ENCODE data around the gene COL4A6. TPM values are rescaled to one million over a fixed set of nuclear protein-coding genes. Genes with fewer than 3 reads are reported as not detected.

The COL4A6 gene
- total RNA-seq, 2 donors from 2014 or later = not detected

- ATAC-seq (replicated peaks in 1 of 2) = no peak
- DNase-seq = no peak
- Mint-ChIP-seq H3K36me3 (ENCODE audit: insufficient read depth in 2 of 2) (no peaks in the 10 kb centered on the region), H3K4me1 (ENCODE audit: low read depth) (no peaks in the 10 kb centered on the region), H3K27me3 (ENCODE audit: low read depth) (peaks cover 15% of the 10 kb centered on the region), H3K4me3 (no peak overlapping the region), H3K9me3 (no peaks in the 10 kb centered on the region), H3K27ac (no peak overlapping the region)
These were observed 130.8 kb downstream of the COL4A6 start for GRCh38 chrX:108307132-108308085.

GRCh38 chrX:108306086-108306485 lies 132.1 kb downstream of the COL4A6 start:
- no peak for ATAC-seq (replicated peaks in 1 of 2)
- no peaks in the 10 kb centered on the region for H3K4me1 Mint-ChIP-seq (ENCODE audit: low read depth)
- DNase-seq = no peak
- no peaks in the 10 kb centered on the region for H3K36me3 Mint-ChIP-seq (ENCODE audit: insufficient read depth in 2 of 2)
- no peak overlapping the region for H3K27ac Mint-ChIP-seq
- peaks cover 13% of the 10 kb centered on the region for H3K27me3 Mint-ChIP-seq (ENCODE audit: low read depth)
- H3K4me3 Mint-ChIP-seq = no peak overlapping the region
- no peaks in the 10 kb centered on the region for H3K9me3 Mint-ChIP-seq

GRCh38 chrX:108304757-108305156 lies 133.5 kb downstream of the COL4A6 start:
- Mint-ChIP-seq H3K36me3 (ENCODE audit: insufficient read depth in 2 of 2) (no peaks in the 10 kb centered on the region), H3K4me3 (no peak overlapping the region), H3K4me1 (ENCODE audit: low read depth) (no peaks in the 10 kb centered on the region), H3K27me3 (ENCODE audit: low read depth) (peaks cover 14% of the 10 kb centered on the region), H3K27ac (no peak overlapping the region), H3K9me3 (no peaks in the 10 kb centered on the region)
- ATAC-seq (replicated peaks in 1 of 2) (no peak), DNase-seq (no peak)

- Mint-ChIP-seq H3K9me3 (no peaks in the 10 kb centered on the region), H3K4me3 (no peak overlapping the region), H3K27ac (no peak overlapping the region), H3K4me1 (ENCODE audit: low read depth) (no peaks in the 10 kb centered on the region), H3K36me3 (ENCODE audit: insufficient read depth in 2 of 2) (no peaks in the 10 kb centered on the region), H3K27me3 (ENCODE audit: low read depth) (peaks cover 18% of the 10 kb centered on the region)
- DNase-seq (no peak), ATAC-seq (replicated peaks in 1 of 2) (no peak)
These were observed 134.0 kb downstream of the COL4A6 start for GRCh38 chrX:108304210-108304609.

GRCh38 chrX:108303682-108304081 lies 134.5 kb downstream of the COL4A6 start:
- no peak overlapping the region for H3K27ac Mint-ChIP-seq
- no peaks in the 10 kb centered on the region for H3K4me1 Mint-ChIP-seq (ENCODE audit: low read depth)
- H3K4me3 Mint-ChIP-seq = no peak overlapping the region
- no peaks in the 10 kb centered on the region for H3K36me3 Mint-ChIP-seq (ENCODE audit: insufficient read depth in 2 of 2)
- ATAC-seq (replicated peaks in 1 of 2) (no peak), DNase-seq (no peak)
- H3K27me3 Mint-ChIP-seq (ENCODE audit: low read depth) = peaks cover 24% of the 10 kb centered on the region
- no peaks in the 10 kb centered on the region for H3K9me3 Mint-ChIP-seq

GRCh38 chrX:108299704-108300103 lies 138.5 kb downstream of the COL4A6 start:
- Mint-ChIP-seq H3K36me3 (ENCODE audit: insufficient read depth in 2 of 2) (no peaks in the 10 kb centered on the region), H3K9me3 (no peaks in the 10 kb centered on the region), H3K4me1 (ENCODE audit: low read depth) (no peaks in the 10 kb centered on the region), H3K27me3 (ENCODE audit: low read depth) (peaks cover 25% of the 10 kb centered on the region), H3K4me3 (no peak overlapping the region), H3K27ac (no peak overlapping the region)
- ATAC-seq (replicated peaks in 1 of 2) (no peak), DNase-seq (no peak)

- H3K27ac Mint-ChIP-seq = no peak overlapping the region
- no peaks in the 10 kb centered on the region for H3K4me1 Mint-ChIP-seq (ENCODE audit: low read depth)
- DNase-seq = no peak
- H3K4me3 Mint-ChIP-seq = no peak overlapping the region
- H3K36me3 Mint-ChIP-seq (ENCODE audit: insufficient read depth in 2 of 2) = no peaks in the 10 kb centered on the region
- H3K27me3 Mint-ChIP-seq (ENCODE audit: low read depth) = peaks cover 30% of the 10 kb centered on the region
- H3K9me3 Mint-ChIP-seq = no peaks in the 10 kb centered on the region
- ATAC-seq (replicated peaks in 1 of 2) = no peak
These were observed 139.1 kb downstream of the COL4A6 start for GRCh38 chrX:108299101-108299591.

- Mint-ChIP-seq H3K27me3 (ENCODE audit: low read depth) (peaks cover 29% of the 10 kb centered on the region), H3K9me3 (no peaks in the 10 kb centered on the region), H3K4me3 (no peak overlapping the region), H3K4me1 (ENCODE audit: low read depth) (no peaks in the 10 kb centered on the region), H3K36me3 (ENCODE audit: insufficient read depth in 2 of 2) (no peaks in the 10 kb centered on the region), H3K27ac (no peak overlapping the region)
- no peak for DNase-seq
- no peak for ATAC-seq (replicated peaks in 1 of 2)
These were observed 140.0 kb downstream of the COL4A6 start for GRCh38 chrX:108298165-108298602.

GRCh38 chrX:108297290-108297689 lies 140.9 kb downstream of the COL4A6 start:
- H3K4me1 Mint-ChIP-seq (ENCODE audit: low read depth) = no peaks in the 10 kb centered on the region
- no peak overlapping the region for H3K27ac Mint-ChIP-seq
- no peak for DNase-seq
- ATAC-seq (replicated peaks in 1 of 2) = no peak
- H3K9me3 Mint-ChIP-seq = no peaks in the 10 kb centered on the region
- H3K4me3 Mint-ChIP-seq = no peak overlapping the region
- H3K36me3 Mint-ChIP-seq (ENCODE audit: insufficient read depth in 2 of 2) = no peaks in the 10 kb centered on the region
- H3K27me3 Mint-ChIP-seq (ENCODE audit: low read depth) = peaks cover 29% of the 10 kb centered on the region

- no peak for DNase-seq
- no peak for ATAC-seq (replicated peaks in 1 of 2)
These were observed 146.2 kb downstream of the COL4A6 start for GRCh38 chrX:108292053-108292452.

GRCh38 chrX:108285918-108286317 lies 152.3 kb downstream of the COL4A6 start:
- Mint-ChIP-seq H3K4me1 (ENCODE audit: low read depth) (no peaks in the 10 kb centered on the region), H3K36me3 (ENCODE audit: insufficient read depth in 2 of 2) (no peaks in the 10 kb centered on the region), H3K27ac (no peak overlapping the region), H3K27me3 (ENCODE audit: low read depth) (peaks cover 50% of the 10 kb centered on the region), H3K4me3 (no peak overlapping the region), H3K9me3 (no peaks in the 10 kb centered on the region)
- ATAC-seq (replicated peaks in 1 of 2) (no peak), DNase-seq (no peak)

More at GRCh38 chrX:108292053-108292452, 146.2 kb downstream of the COL4A6 start:
- H3K27ac Mint-ChIP-seq = no peak overlapping the region
- no peaks in the 10 kb centered on the region for H3K9me3 Mint-ChIP-seq
- H3K36me3 Mint-ChIP-seq (ENCODE audit: insufficient read depth in 2 of 2) = no peaks in the 10 kb centered on the region
- H3K27me3 Mint-ChIP-seq (ENCODE audit: low read depth) = peaks cover 45% of the 10 kb centered on the region
- no peak overlapping the region for H3K4me3 Mint-ChIP-seq
- no peaks in the 10 kb centered on the region for H3K4me1 Mint-ChIP-seq (ENCODE audit: low read depth)

GRCh38 chrX:108285356-108285755 lies 152.9 kb downstream of the COL4A6 start:
- no peaks in the 10 kb centered on the region for H3K4me1 Mint-ChIP-seq (ENCODE audit: low read depth)
- H3K27me3 Mint-ChIP-seq (ENCODE audit: low read depth) = peaks cover 48% of the 10 kb centered on the region
- DNase-seq (no peak), ATAC-seq (replicated peaks in 1 of 2) (no peak)
- no peak overlapping the region for H3K27ac Mint-ChIP-seq
- H3K4me3 Mint-ChIP-seq = no peak overlapping the region
- no peaks in the 10 kb centered on the region for H3K9me3 Mint-ChIP-seq
- H3K36me3 Mint-ChIP-seq (ENCODE audit: insufficient read depth in 2 of 2) = no peaks in the 10 kb centered on the region

GRCh38 chrX:108275732-108276131 lies 162.5 kb downstream of the COL4A6 start:
- peaks cover 0 to 2% of the 10 kb centered on the region in 2 donors for H3K9me3 Mint-ChIP-seq
- no peaks in the 10 kb centered on the region for H3K36me3 Mint-ChIP-seq (ENCODE audit: insufficient read depth in 2 of 2)
- H3K27me3 Mint-ChIP-seq (ENCODE audit: low read depth) = peaks cover 18% of the 10 kb centered on the region
- H3K4me3 Mint-ChIP-seq = no peak overlapping the region
- no peak for ATAC-seq (replicated peaks in 1 of 2)
- no peaks in the 10 kb centered on the region for H3K4me1 Mint-ChIP-seq (ENCODE audit: low read depth)
- no peak overlapping the region for H3K27ac Mint-ChIP-seq
- no peak for DNase-seq
